GM18868 (cell line): ENCODE measurements around the gene S100A11.
A peak's percentile ranks its signal among the peaks of the same experiment; 100 is the strongest.
"Not testable (repeated sequence)": the region's sequence is repeated elsewhere in the genome, so short reads cannot be mapped to it uniquely, and the experiment has no call there.

Experiments used
- ATAC-seq: cut with Tn5 transposase; IDR thresholded peaks from one replicate; pipeline ENCODE4 v1.9.1; 2021; ENCODE audit warnings: mild to moderate bottlenecking, moderate library complexity; ENCODE audit not compliant: unreplicated experiment

Gene S100A11

DNA sequence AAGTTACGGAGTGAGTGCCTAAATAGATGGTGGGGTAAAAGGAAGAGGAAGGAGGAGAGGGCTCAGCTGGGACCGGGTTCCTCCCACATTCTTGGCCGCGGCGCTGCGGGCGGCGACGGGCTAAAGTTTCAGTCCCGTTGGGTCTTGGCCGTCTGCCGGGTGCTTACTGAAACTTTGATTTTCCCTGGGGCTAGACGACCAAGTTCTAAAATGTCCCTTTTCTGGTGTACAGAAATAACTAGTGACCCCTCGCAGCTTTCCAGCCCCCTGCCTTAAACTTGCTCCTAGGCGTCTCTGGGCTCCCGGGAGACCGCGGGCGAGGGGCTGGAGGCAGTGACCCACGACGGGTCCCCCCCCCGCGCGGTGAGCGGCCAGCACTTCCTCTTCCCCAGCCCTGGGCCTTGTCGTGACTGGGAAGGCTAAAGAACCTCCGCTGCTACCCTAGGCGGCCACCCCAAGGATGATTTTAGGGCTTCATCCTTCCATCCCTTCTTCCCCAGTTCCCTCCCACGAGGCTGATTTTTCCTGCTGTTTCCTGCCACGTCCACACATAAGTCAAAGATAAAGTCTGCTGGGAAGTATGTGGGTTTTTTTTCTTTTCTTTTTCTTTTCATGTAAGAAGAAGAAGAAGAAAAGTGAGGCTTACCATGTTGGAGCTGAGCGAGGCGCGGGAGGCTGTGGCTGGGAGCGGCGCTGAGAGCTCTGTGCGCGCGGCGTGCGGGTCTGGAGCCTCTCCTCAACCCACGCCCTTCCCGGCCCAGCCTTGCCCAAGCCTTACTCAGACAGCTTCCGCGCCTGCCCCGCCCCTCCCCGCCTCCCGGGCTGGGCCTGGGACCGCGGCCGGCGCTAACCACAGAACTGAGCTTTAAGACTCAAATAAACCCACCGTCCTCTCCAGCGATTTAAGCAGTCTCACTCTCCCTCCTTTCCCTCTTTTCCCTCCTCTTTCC is at the start of gene S100A11:
TSS of gene S100A11 (minus strand) at position 738 of the 950 bp plus-strand sequence. CDS start at position 649, 89 bp downstream.
- peak; percentile 65 for ATAC-seq

GRCh38 chr1:152084853-152085252 is 48.0 kb upstream of the S100A11 start:
- no peak for ATAC-seq

- ATAC-seq: not testable (repeated sequence)
These were observed 44.2 kb upstream of the S100A11 start for GRCh38 chr1:152081026-152081425.

DNA sequence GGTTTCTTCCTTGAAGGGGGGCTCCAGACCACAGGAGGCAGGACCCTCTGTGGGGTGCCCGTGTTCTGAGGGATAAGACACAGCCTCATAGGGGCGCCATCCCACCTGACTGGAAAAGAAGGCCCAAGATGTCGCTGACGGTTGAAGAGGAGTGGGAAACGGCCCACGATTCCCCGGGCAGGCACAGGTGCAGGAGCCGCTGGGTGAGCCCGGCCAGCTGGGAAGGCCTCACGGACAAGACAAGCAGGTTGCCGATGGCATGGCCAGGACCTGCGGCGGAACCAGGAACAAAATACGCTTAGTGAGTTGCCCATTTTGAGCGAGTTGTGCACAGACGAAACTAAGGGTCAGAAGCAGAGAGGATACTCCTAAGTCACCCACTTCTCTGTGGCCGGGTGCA is 43.7 kb upstream of the S100A11 start:
- ATAC-seq: not testable (repeated sequence)

GRCh38 chr1:152078831-152079441 is 42.1 kb upstream of the S100A11 start:
- no peak for ATAC-seq

GRCh38 chr1:152072311-152072710 is 35.5 kb upstream of the S100A11 start:
- no peak for ATAC-seq

DNA sequence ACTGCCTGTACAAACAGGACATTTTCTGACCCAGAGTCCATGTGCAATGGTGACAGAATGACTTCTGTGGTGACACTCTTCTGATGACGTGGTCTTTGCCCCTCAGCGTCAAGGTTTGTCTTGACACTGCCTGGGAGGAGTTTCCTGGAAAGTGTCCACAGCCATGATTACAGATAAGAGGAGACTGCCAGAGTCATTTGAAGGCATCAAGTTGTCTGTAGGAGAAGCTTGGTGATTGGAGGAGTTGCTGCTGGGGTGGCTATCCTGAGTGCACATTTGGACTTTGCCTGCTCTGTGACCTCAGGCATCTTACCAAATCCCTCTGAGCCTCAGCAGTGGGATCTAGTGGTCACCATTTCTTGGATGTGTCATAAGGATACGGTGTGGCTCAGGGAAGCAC is 34.3 kb upstream of the S100A11 start:
- ATAC-seq: no peak

DNA sequence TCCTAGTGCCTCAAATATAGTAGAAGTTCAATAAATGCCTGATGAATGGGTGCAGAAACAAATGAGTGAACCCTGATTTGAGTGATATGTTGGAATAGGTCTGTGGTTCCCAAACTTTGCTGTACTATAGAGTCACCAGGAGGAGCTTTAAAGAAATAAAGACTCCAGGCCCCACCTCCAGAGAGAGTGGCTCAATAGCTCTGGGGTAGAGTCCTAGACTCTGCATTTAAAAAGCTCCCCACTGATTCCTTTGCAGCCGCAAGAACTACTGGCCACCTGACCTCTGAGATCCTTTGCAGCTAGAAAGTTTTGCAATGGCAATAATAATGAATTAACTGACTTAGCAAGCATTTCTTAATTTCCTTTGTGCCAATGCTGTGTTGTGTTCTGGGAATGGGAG is 31.1 kb upstream of the S100A11 start:
- no peak for ATAC-seq

GRCh38 chr1:152067150-152067549 is 30.3 kb upstream of the S100A11 start:
- ATAC-seq: no peak

GRCh38 chr1:152061952-152062351 is 25.1 kb upstream of the S100A11 start:
- no peak for ATAC-seq

GRCh38 chr1:152053375-152053774 is 16.6 kb upstream of the S100A11 start:
- no peak for ATAC-seq

DNA sequence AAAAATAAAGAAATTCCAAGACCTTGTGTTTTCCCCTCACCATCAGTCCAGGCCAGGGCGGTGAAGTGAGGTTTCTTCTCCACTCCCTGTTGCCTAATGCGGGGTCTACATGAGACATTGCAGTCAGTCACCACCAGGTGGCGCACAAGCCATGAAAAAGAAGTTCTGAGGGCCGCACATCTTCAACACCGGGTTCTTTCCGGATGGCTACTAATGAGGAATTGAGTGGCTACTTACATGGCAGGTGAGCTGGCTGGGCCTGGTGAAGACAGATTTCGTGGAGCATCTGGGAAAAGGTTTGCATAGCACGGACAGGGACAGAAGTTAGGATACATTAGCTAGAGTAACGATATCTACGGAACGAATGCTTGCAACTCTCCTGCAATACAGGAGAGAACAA is 15.8 kb upstream of the S100A11 start:
- peak; percentile 28 for ATAC-seq

DNA sequence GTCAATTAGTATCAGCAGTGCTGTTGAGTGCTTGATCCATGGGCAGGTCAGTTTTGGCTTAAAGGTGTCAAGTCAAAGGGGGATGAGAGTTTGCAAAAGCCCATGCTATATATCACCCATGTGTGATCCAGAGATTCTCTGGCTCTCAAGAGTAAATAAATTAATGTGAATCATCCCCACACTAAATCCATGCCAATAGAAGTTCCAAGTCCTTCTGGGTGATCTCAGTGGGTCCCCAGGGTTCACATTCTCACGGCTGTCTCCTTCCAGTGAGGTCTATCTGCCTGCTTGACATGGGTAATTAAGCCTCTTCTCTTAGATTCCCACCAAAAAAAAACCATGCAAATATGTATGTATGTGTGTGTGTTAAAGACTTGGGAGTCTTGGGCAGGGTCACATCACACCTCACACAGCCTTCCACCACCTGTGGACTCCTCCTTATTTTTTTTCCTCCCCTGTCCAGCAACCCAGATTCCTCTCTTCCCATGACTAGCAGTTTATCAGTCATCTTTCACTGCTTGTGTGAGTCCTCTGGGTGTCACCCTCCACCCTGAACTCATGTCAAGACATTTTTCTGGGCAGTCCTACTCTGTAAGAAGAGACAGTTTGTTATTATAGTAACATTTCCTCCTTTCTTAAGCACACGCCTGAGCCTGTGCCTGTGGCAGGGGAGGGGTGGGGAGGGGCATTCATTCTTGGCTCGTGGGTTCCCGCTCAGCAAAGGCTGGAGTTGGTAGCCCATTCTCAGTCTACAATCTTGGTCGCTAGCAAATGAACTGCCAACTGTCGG is 14.3 kb upstream of the S100A11 start:
- ATAC-seq: no peak

GRCh38 chr1:152049291-152050083 is 12.7 kb upstream of the S100A11 start:
- ATAC-seq: no peak

DNA sequence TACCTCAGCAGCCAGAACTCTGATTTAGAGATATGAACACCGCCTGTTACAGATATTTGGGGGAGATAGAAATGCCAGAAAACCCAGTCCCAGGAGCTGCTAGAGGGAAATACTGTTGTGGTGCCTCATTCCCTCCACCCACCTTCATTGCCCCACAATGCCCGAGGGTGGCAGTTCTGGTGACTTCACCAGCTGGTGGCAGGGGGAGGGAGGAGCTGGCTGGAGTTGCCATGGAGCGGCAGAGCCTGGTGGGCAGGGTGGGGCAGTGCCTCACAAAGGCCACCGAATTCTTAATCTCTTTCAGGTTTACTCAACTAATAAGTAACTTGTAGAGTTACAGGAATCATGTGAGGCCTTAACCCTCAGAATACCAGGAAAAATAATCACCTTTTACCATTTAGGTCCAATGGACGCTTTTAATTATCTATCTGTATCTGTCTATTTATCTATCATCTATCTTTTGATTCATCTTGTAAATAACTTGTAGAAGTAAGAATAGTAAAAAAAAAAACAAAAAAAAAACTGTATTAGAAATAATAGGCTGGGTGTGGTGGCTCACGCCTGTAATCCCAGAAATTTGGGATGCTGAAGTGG is 11.7 kb upstream of the S100A11 start:
- ATAC-seq: peak; percentile 10

DNA sequence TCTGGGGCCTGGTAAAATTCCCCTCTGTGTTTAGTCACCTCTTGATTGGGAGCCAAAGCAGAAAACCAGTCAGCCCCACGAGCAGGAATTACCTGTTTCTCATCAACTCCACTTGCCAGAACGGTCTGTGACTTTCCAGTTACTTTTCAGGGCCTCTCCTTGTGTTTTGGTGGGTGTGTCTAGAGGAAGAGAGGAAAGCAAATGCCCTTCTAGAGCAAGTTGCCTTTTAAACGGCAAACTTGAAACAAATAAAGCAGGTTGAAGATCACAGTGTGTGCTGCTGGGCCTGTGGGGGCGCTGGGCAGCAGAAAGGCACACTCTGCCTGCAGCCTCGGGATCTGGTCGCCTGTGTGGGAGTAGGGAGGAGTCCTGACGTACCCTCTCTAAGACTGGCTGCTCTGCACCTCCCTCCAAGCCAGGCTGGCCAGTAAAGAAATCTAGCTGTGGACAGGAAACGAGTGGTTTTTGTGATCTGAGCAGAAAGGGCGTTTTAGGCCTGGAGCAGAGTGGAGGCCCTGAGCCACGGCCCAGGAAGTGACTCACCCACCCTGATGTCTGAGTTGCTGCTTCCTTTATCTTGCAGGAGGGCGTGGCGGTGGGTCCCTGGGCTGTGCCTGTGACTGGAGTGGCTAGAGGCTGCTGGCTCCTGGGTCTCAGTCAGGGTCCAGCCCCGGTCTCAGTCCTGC is 11.1 kb upstream of the S100A11 start:
- ATAC-seq: peak; percentile 92

DNA sequence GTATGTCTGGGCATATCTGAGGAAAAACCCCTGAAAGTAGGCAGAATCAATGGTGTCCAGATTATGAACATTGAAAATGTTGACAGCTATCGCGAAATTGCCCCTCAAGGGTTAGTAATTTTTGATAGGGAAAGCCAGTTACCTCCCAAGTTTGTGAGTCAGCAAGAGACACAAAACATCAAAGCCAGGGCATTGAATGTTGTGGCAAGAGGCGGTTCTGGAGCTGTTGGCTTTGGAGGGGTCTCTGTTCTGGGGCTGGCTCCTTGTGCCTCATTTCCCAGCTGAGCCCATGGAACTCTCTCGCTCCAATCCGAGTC is 10.6 kb upstream of the S100A11 start:
- no peak for ATAC-seq

DNA sequence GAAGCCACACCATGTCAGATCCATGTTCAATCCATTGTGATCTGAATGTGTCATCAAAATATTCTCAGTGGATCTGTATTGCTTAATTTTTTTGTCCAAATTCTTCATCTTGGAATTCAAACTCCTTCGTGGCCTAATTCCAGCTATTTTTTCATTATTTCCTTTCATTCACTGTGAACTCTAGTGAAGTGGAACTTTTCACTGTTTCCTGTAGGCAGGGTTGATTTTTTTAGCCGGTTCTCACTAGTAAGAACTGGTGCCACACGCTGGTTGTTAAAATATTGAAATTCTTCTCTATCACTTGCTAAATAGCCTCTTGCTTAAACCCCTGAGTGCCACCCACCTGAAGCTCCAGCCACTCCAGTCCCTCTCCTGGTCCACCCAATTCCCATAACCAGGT is 7.6 kb upstream of the S100A11 start:
- no peak for ATAC-seq

- no peak for ATAC-seq
These were observed 7.1 kb upstream of the S100A11 start for GRCh38 chr1:152043870-152044269.

DNA sequence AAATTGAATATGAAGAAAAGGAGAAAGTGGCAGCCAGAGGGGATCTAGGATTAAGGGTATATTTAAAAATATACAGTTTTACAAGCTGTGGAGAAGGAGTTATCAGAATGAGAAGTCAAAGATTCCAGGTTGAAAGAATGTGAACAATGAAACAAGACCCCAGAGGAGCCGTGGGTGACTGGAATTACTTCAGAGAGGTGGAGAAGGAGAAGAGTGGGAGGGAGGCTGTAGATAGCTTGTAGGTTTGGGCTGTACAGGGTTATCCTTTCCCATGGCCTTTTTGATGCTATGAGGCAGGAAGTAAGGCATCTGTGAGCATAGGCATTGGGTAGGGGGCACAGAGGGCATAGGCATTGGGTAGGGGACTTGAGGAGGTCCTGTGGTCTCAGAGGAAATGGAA is 5.2 kb upstream of the S100A11 start:
- no peak for ATAC-seq
